GM21737 (cell line): ENCODE measurements around the gene RPL36.
"Not testable (repeated sequence)": the region's sequence is repeated elsewhere in the genome, so short reads cannot be mapped to it uniquely, and the experiment has no call there.

Experiments
- ATAC-seq: cut with Tn5 transposase; IDR thresholded peaks from one replicate; pipeline ENCODE4 v1.9.1; 2021; ENCODE audit warnings: mild to moderate bottlenecking, moderate library complexity; ENCODE audit not compliant: unreplicated experiment

Gene RPL36

GRCh38 chr19:5688262-5688881 lies 1.7 kb upstream of the RPL36 start:
- not testable (repeated sequence) for ATAC-seq

DNA sequence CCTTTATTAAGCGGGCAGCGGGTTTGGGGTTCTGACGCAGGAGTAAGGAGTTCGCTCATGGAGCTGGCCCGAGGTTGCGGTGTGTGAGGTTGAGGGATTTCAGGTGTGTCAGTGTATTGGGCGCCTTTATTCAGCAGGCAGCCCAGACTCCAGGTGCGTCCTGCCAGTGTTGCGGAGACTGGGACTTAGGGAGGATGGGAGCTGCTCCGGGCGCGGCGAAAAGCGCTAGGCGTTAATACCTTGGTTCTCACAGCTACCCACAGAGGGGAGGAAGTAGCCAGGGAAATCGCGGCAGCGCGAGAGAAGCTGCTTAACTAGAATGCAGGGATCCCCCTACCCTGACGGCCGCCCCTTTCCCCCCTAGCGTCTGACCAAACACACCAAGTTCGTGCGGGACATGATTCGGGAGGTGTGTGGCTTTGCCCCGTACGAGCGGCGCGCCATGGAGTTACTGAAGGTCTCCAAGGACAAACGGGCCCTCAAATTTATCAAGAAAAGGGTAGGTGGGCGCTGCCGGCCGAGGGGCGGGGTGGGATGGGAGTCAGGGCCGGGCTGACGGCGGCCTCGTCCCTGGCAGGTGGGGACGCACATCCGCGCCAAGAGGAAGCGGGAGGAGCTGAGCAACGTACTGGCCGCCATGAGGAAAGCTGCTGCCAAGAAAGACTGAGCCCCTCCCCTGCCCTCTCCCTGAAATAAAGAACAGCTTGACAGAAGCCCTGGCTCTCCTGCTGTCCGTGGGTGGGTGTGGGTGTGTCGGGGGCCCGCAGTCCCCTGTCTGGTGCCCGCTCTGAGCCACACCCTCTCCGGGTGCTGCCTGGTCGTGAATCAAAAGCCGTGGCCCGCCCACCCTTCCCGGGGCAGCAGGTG lies 1.1 kb downstream of the RPL36 start:
- no peak for ATAC-seq

DNA sequence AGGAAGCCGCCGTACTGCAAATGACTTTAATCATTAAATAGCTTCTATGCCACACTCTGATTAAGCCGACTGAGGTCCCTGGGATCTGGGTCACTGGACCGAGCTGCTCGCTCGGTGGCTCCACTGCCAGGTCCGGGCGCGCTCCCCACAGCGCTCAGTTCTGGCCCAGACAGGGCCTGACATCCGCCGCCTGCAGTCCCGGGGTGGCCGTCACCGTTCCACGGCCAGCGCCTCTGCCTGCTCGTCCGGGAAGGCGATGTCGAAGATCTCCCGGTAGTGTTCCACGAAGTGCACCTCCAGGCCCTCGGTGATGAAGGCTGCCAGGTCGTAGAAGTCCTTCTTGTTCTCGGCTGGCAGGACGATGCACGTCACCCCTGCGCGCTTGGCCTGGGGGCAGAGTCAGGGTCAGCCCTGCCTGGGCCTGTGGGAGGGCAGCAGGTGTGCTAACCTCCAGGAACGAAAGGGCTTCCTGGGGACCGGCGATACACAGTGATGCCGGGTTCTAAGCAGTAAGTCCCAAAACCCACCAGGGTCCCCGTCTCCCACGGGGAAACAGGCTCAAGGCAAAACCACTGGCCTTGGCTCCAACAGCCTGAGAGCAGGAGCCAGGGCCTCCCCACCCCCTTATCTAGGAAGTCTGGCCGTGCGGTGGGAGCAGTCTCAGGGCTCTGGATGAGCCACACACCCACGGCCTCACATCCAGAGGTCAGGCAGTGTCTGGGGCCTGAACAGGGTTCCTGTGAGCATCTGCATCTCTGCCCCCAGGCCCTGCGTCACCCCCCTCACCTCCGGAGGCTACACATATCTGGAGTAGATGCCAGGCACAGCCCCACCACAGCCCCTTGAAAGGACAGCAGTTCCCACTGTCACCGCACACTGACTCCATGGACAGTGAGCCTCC lies 2.0 kb downstream of the RPL36 start:
- no peak for ATAC-seq

GRCh38 chr19:5692723-5693194 lies 2.7 kb downstream of the RPL36 start:
- no peak for ATAC-seq

- no peak for ATAC-seq
Measured at GRCh38 chr19:5693195-5694166, 3.4 kb downstream of the RPL36 start.

GRCh38 chr19:5694167-5694955 lies 4.3 kb downstream of the RPL36 start:
- ATAC-seq, result no peak

GRCh38 chr19:5694956-5695648 lies 5.0 kb downstream of the RPL36 start:
- ATAC-seq, result no peak

GRCh38 chr19:5695649-5696195 lies 5.6 kb downstream of the RPL36 start:
- no peak for ATAC-seq

GRCh38 chr19:5696196-5697021 lies 6.3 kb downstream of the RPL36 start:
- no peak for ATAC-seq

GRCh38 chr19:5697022-5697889 lies 7.2 kb downstream of the RPL36 start:
- ATAC-seq, result no peak

- ATAC-seq, result no peak
Measured at GRCh38 chr19:5697890-5698634, 8.0 kb downstream of the RPL36 start.

DNA sequence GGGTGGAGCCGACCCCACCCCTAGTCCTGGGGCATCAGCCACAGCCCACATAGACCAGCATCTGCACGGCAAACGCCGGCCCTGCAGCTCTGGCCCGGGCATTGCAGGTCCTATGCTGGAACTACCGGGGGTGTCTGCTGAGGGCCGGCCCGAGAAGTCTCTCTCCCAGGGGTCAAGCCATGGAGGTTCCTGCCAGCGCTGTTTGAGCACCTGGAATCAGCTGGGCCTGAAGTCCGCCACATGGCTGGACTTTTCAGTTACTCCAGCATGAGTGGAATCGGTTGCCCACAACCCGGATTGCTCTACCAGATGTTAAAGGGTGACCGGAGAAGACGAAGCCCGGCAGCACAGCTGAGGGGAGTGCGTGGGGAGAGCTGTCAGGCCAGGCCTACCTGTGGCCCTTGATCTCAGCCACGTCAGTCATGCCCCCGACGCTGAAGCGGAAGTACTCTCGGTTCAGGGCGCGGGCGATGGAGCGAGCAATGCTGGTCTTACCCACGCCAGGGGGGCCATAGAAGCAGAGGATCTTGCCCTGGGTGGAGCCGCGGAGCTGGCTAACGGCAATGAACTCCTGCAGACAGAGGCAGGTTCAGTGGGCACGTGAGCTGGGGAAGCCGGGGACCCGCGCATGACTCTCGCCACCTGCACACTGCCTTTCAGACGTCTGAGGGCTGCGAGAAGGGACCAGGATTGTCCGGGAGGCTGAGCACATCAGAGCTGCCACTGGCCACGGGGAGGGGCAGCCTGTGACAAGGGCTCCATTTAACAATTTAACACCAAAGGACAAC lies 8.7 kb downstream of the RPL36 start:
- ATAC-seq, result no peak

DNA sequence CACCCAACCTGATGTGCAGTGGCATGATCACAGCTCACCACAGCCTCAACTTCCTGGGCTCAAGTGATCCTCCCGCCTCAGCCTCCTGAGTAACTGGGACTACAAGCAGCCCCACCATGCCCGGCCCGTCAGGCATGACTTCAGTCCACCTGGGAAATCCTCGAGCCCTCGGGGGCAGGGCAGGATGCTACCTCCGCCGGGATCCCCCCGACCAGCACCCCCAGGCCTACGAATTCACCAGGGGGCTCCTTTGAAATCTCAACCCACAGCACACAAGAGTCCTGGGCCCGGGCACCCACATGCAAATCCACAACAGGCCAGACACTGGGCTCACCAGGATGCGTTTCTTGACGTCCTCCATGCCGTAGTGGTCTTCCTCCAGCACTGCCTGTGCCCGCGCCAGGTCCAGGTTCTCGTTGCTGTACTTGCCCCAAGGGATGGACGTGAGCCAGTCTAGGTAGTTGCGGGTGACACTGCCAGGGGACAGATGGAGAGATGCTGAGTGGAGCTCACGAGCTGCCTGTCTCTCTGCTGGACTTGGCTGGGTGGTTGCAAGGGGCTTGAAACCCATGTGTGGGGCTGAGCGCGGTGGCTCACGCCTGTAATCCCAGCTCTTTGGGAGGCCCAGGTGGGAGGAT lies 10.5 kb downstream of the RPL36 start:
- ATAC-seq, result no peak

- not testable (repeated sequence) for ATAC-seq
Measured at GRCh38 chr19:5702053-5702410, 11.9 kb downstream of the RPL36 start.
